HEK293 (cell line): ENCODE data around the gene SDC3.

ENCODE experiments used
- BCL11A ChIP-seq: fragments of 450-650 bp; formaldehyde crosslinking; IDR thresholded peaks from 2 replicates; pipeline ENCODE4 v1.5.1; 2016; ENCODE audit warnings: low read depth, missing biosample characterization, missing genetic modification characterization
- ELK4 ChIP-seq: IDR thresholded peaks from 2 replicates; pipeline ENCODE4 v1.6.1; 2011; ENCODE audit warnings: mild to moderate bottlenecking, low read depth, low read length, borderline replicate concordance
- IKZF3 ChIP-seq: fragments of 450-650 bp; IDR thresholded peaks from 2 replicates; pipeline ENCODE4 v1.5.0; 2018; ENCODE audit warnings: missing biosample characterization, mild to moderate bottlenecking, missing genetic modification characterization, moderate library complexity
- KLF17 ChIP-seq: fragments of 450-650 bp; formaldehyde crosslinking; IDR thresholded peaks from 2 replicates; pipeline ENCODE4 v1.5.1; 2016; ENCODE audit warnings: missing biosample characterization, missing genetic modification characterization
- KLF8 ChIP-seq: fragments of 450-650 bp; formaldehyde crosslinking; IDR thresholded peaks from 2 replicates; pipeline ENCODE4 v1.5.1; 2016; ENCODE audit warnings: missing biosample characterization, missing genetic modification characterization
- OSR2 ChIP-seq: fragments of 450-650 bp; formaldehyde crosslinking; IDR thresholded peaks from 2 replicates; pipeline ENCODE4 v1.5.1; 2016; ENCODE audit warnings: missing biosample characterization, missing genetic modification characterization
- SALL2 ChIP-seq: fragments of 450-650 bp; formaldehyde crosslinking; IDR thresholded peaks from 2 replicates; pipeline ENCODE4 v1.5.0; 2017; ENCODE audit warnings: missing biosample characterization, mild to moderate bottlenecking, missing genetic modification characterization, borderline replicate concordance
- SETDB1 ChIP-seq: IDR thresholded peaks from one replicate; pipeline ENCODE4 v1.6.1; 2017; ENCODE audit warnings: mild to moderate bottlenecking, low read length, moderate library complexity, mixed read lengths; ENCODE audit not compliant: insufficient read length
- SP2 ChIP-seq: fragments of 450-650 bp; formaldehyde crosslinking; IDR thresholded peaks from 2 replicates; pipeline ENCODE4 v1.5.1; 2016; ENCODE audit warnings: missing biosample characterization, missing genetic modification characterization
- TSHZ1 ChIP-seq: fragments of 450-650 bp; formaldehyde crosslinking; IDR thresholded peaks from 2 replicates; pipeline ENCODE4 v1.5.1; 2016; ENCODE audit warnings: missing biosample characterization, missing genetic modification characterization, borderline replicate concordance
- ZBTB26 ChIP-seq: fragments of 450-650 bp; formaldehyde crosslinking; optimal IDR thresholded peaks from 2 replicates; pipeline ENCODE3; 2016; ENCODE audit warnings: missing biosample characterization, mild to moderate bottlenecking, missing genetic modification characterization
- ZBTB6 ChIP-seq: fragments of 450-650 bp; formaldehyde crosslinking; IDR thresholded peaks from 2 replicates; pipeline ENCODE4 v1.5.1; 2017; ENCODE audit warnings: missing biosample characterization, missing genetic modification characterization
- ZEB2 ChIP-seq: fragments of 450-650 bp; formaldehyde crosslinking; IDR thresholded peaks from 2 replicates; pipeline ENCODE4 v1.5.1; 2016; ENCODE audit warnings: missing biosample characterization, missing genetic modification characterization
- ZNF302 ChIP-seq: fragments of 450-650 bp; formaldehyde crosslinking; IDR thresholded peaks from 2 replicates; pipeline ENCODE4 v1.5.1; 2016; ENCODE audit warnings: missing biosample characterization, missing genetic modification characterization, low read depth
- ZNF341 ChIP-seq: fragments of 450-650 bp; formaldehyde crosslinking; IDR thresholded peaks from 2 replicates; pipeline ENCODE4; 2016; ENCODE audit warnings: low read depth, missing biosample characterization, missing genetic modification characterization
- ZNF473 ChIP-seq: fragments of 450-650 bp; formaldehyde crosslinking; IDR thresholded peaks from 2 replicates; pipeline ENCODE4 v1.5.1; 2017; ENCODE audit warnings: missing biosample characterization, missing genetic modification characterization
- ZNF513 ChIP-seq: fragments of 450-650 bp; IDR thresholded peaks from 2 replicates; pipeline ENCODE4 v1.5.1; 2018; ENCODE audit warnings: missing biosample characterization, missing genetic modification characterization
- ZNF521 ChIP-seq: fragments of 450-650 bp; formaldehyde crosslinking; IDR thresholded peaks from 2 replicates; pipeline ENCODE4 v1.5.1; 2017; ENCODE audit warnings: missing biosample characterization, mild to moderate bottlenecking, missing genetic modification characterization
- ZNF558 ChIP-seq: fragments of 450-650 bp; formaldehyde crosslinking; IDR thresholded peaks from 2 replicates; pipeline ENCODE4 v1.5.1; 2016; ENCODE audit warnings: missing biosample characterization, missing genetic modification characterization
- ZNF560 ChIP-seq: fragments of 450-650 bp; formaldehyde crosslinking; IDR thresholded peaks from 2 replicates; pipeline ENCODE4 v1.5.1; 2017; ENCODE audit warnings: missing biosample characterization, missing genetic modification characterization, borderline replicate concordance
- ZNF629 ChIP-seq: fragments of 450-650 bp; formaldehyde crosslinking; IDR thresholded peaks from 2 replicates; pipeline ENCODE4 v1.5.1; 2017; ENCODE audit warnings: missing biosample characterization, missing genetic modification characterization
- ZNF830 ChIP-seq: fragments of 450-650 bp; IDR thresholded peaks from 2 replicates; pipeline ENCODE4 v1.5.0; 2018; ENCODE audit warnings: missing biosample characterization, missing genetic modification characterization, low read depth, mild to moderate bottlenecking, moderate library complexity
- ZSCAN4 ChIP-seq: fragments of 450-650 bp; formaldehyde crosslinking; IDR thresholded peaks from 2 replicates; pipeline ENCODE4 v1.5.1; 2017; ENCODE audit warnings: missing biosample characterization, missing genetic modification characterization

SDC3 gene

GRCh38 chr1:30920827-30921226 lies 12.3 kb upstream of the SDC3 start (continued):
- TF ChIP-seq ZNF521 (tag by site-specific recombination) = no peak
- TF ChIP-seq ZBTB6 (tag by site-specific recombination) = no peak
- no peak for TF ChIP-seq ZNF629
- no peak for TF ChIP-seq ZNF302 (tag by site-specific recombination)
- TF ChIP-seq SALL2 (tag by site-specific recombination) = no peak
- TF ChIP-seq SP2 = no peak
- no peak for TF ChIP-seq ZNF558 (tag by site-specific recombination)
- no peak for TF ChIP-seq TSHZ1 (tag by site-specific recombination)
- no peak for TF ChIP-seq ZBTB26
- no peak for TF ChIP-seq SETDB1
- TF ChIP-seq ZNF473 (tag by site-specific recombination) = no peak
- TF ChIP-seq ZNF560 = no peak
- TF ChIP-seq ZNF341 (tag by site-specific recombination) = no peak
- TF ChIP-seq BCL11A (tag by site-specific recombination) = no peak
- no peak for TF ChIP-seq KLF8 (tag by site-specific recombination)
- no peak for TF ChIP-seq KLF17 (tag by site-specific recombination)
- TF ChIP-seq ZEB2 = no peak
- TF ChIP-seq OSR2 (tag by site-specific recombination) = no peak
- no peak for TF ChIP-seq ZSCAN4 (tag by site-specific recombination)
- no peak for TF ChIP-seq ELK4
- no peak for TF ChIP-seq ZNF513 (tag by site-specific recombination)
- TF ChIP-seq IKZF3 = no peak
- no peak for TF ChIP-seq ZNF830 (tag by site-specific recombination)
